ENCODE measurements around the gene CHKA. TPM values are rescaled to one million over a fixed set of nuclear protein-coding genes. Genes with fewer than 3 reads are reported as not detected.

CHKA gene
- total and polyA plus RNA-seq, 9 of the 15 experiments (the other 6 are each of a cell fraction or from before 2014, with no cell fraction given), result 3.6 to 37.0 (median 30.2) TPM

DNA sequence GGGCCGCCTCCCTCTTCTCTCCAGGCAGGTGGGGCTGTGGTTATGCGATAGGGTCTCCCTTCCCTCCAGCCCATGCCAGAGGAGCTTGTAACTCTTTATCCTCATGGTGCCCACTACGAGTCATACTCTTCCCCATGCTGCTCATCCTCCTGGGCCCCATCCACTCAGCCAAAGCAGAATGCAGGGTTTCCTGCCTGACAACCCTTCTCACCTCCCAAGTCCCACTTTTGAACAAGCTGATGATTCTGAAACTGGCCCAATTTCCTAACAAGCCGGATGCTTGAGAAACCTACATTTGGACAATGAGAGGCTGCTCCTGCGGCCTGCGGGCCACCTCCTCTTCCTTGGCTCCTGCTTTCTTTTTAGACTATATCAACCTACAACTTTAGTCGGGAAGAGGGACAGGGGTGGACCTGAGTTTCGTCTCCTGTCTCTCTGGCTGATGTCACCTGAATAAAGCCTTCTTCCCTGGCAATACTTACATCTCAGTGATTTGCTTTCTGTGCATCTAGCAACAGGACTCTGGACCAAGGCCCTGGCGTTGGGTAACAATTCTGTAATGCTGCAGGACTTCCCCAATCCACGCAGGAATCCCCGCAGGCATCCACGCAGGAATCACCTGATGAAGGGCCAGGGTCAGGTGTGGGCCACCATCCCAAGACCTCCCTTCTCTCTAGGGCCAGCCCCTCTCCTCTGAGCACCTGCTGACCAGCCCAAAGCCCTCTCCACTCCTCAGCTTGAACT, 92.2 kb downstream of the CHKA start:
- no peak for DNase-seq (ENCODE audit: extremely low read depth in 1 of 4, low spot score in 3 of 4)
- Histone ChIP-seq H3K4me1 (replicated peaks in 1 of 2; ENCODE audit: control insufficient read depth in 2 of 2, insufficient read depth in 2 of 2, low read length in 2 of 2) (peaks cover 14 to 57% of the 10 kb centered on the region in 2 experiments; a peak in 4 of 5 replicates), H3K4me3 (peak overlapping the region; percentile 71; the same call in 1 of the 2 replicates), H3K36me3 (ENCODE audit: control insufficient read depth, insufficient read depth, low read length) (peaks cover 22% of the 10 kb centered on the region; the same call in 2 of the 3 replicates), H3K27me3 (ENCODE audit: control insufficient read depth in 2 of 2, insufficient read depth in 2 of 2, low read length in 2 of 2) (no peaks in the 10 kb centered on the region), H3K9me1 (ENCODE audit: control insufficient read depth, insufficient read depth, low read length) (no peaks in the 10 kb centered on the region), H3K27ac (ENCODE audit: extremely low read depth, low read depth, low read length) (no peak overlapping the region), H3K79me2 (ENCODE audit: control insufficient read depth, insufficient read depth, low read length) (peaks cover 25% of the 10 kb centered on the region), H2AFZ (ENCODE audit: low read depth, low read length) (no peak overlapping the region), H3K9ac (ENCODE audit: insufficient read depth in 1 of 2, low read depth in 2 of 2, low read length in 2 of 2) (peak overlapping the region in 1 of 2 experiments; percentile 91; a peak in 2 of 4 replicates), H3K4me2 (ENCODE audit: insufficient read depth, low read length) (peak overlapping the region; percentile 71), H3K9me3 (replicated peaks; ENCODE audit: control insufficient read depth, insufficient read depth, low read depth, low read length) (no peaks in the 10 kb centered on the region), H4K20me1 (replicated peaks; ENCODE audit: control insufficient read depth, insufficient read depth, low read length) (peaks cover 4% of the 10 kb centered on the region; the same call in 1 of the 2 replicates)
- in situ Hi-C loops (cut with MboI), result no loop called here
- CTCF ChIA-PET (ENCODE audit: low intra/inter-chr PET ratio), result no interaction called here
- no peak for TF ChIP-seq STAT5B (CRISPR knock-in tag; IDR thresholded peaks at IDR 0.05)
- 0 out of 2 replicates have a peak, but pooled peaks have one; percentile 31 for TF ChIP-seq ZNF124 (CRISPR knock-in tag; IDR thresholded peaks at IDR 0.05)
- no peak for TF ChIP-seq SMARCA5 (IDR thresholded peaks at IDR 0.05)
- TF ChIP-seq, protein P1, sequence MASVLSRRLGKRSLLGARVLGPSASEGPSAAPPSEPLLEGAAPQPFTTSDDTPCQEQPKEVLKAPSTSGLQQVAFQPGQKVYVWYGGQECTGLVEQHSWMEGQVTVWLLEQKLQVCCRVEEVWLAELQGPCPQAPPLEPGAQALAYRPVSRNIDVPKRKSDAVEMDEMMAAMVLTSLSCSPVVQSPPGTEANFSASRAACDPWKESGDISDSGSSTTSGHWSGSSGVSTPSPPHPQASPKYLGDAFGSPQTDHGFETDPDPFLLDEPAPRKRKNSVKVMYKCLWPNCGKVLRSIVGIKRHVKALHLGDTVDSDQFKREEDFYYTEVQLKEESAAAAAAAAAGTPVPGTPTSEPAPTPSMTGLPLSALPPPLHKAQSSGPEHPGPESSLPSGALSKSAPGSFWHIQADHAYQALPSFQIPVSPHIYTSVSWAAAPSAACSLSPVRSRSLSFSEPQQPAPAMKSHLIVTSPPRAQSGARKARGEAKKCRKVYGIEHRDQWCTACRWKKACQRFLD (CRISPR knock-in tag; IDR thresholded peaks at IDR 0.05), result no peak
- no peak for FAIRE-seq
- WGBS (ENCODE audit: insufficient coverage, low coverage, missing lambda C conversion rate), result 84% methylated on average over 11 of the region's 12 CpGs
- BruUV-seq (replicated peaks), result no TSS peak
- intact Hi-C loops (cut with micrococcal nuclease), result no loop called here
- ATAC-seq, result no peak
- POLR2A ChIA-PET, result interaction anchor here (0.6 to 1.6 kb wide), 3 partner anchors 9 to 37 kb away, joined by 3 read pairs; partner anchors contain the start of genes ALDH3B1 and TCIRG1
